ENCODE measurements around the gene ARAP3. TPM values are rescaled to one million over a fixed set of nuclear protein-coding genes. Genes with fewer than 3 reads are reported as not detected.

The ARAP3 gene
- total and polyA plus RNA-seq, 9 of the 15 experiments (the other 6 are each of a cell fraction or from before 2014, with no cell fraction given), result 0.83 to 25.7 (median 6.4) TPM

DNA sequence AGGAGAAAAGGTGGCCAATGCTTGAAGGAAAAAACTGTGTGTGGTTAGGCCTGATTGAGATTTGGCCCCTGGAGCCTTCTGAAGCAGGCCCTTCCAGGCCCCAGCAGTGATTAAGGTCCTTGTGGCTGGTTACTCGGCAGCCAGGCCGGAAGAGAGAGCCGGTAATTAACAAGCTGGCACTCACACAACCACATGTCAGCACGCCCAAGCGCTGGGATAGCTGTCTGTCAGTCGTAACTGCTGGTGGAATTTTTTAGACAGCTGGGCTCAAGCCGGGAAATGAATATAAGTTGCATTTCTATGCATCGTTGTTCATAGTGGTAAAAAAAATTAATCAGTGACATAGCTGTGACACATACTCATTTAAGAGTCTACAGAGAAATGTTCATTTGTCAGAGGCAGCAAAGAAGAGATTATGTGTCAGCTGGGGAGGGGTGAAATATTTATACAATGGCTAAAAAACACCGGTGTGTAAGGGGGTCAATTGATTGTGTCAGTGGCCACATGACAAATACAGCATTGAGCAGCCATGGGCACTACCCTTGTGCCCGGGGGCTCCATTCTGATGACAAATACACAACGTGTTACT is 13.7 kb upstream of the ARAP3 start (continued):
- TF ChIP-seq MEF2D (tag; conservative IDR thresholded peaks at IDR 0.05; ENCODE audit: low read depth) (no peak), BRF1 (IDR thresholded peaks at IDR 0.05; ENCODE audit: borderline replicate concordance, extremely low read depth, insufficient read length) (no peak)

DNA sequence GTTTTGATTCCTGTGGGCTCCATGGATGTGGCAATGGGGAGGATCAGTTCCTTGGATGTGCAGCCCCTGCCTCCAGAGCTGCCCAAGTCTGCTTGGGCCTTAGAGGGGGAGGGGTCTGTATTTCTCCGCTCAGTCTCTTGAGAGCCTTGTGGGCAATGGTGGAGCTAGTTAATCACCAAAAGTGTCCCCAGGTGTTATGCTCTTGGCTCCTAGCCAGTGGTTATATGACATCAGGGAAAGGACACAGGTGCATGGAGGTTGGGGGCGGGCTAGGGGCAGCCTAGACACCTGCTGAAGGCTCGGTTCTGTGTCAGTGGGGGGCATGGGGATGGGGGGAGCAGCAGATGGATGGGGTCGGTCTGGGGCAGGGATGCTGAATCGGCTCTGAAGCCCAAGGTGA is 12.4 kb upstream of the ARAP3 start:
- Histone ChIP-seq H3K27ac (ENCODE audit: extremely low read depth, low read depth, low read length) (no peak overlapping the region), H4K20me1 (replicated peaks; ENCODE audit: control insufficient read depth, insufficient read depth, low read length) (no peaks in the 10 kb centered on the region), H3K9ac (ENCODE audit: insufficient read depth in 1 of 2, low read depth in 2 of 2, low read length in 2 of 2) (no peak overlapping the region), H3K9me3 (replicated peaks; ENCODE audit: control insufficient read depth, insufficient read depth, low read depth, low read length) (no peaks in the 10 kb centered on the region), H3K4me3 (no peak overlapping the region), H3K9me1 (ENCODE audit: control insufficient read depth, insufficient read depth, low read length) (no peaks in the 10 kb centered on the region), H3K4me2 (ENCODE audit: insufficient read depth, low read length) (no peak overlapping the region), H3K36me3 (ENCODE audit: control insufficient read depth, insufficient read depth, low read length) (no peaks in the 10 kb centered on the region), H3K27me3 (ENCODE audit: control insufficient read depth in 2 of 2, insufficient read depth in 2 of 2, low read length in 2 of 2) (peaks cover 0 to 29% of the 10 kb centered on the region in 2 experiments; a peak in 3 of 5 replicates), H3K79me2 (ENCODE audit: control insufficient read depth, insufficient read depth, low read length) (no peaks in the 10 kb centered on the region), H3K4me1 (replicated peaks in 1 of 2; ENCODE audit: control insufficient read depth in 2 of 2, insufficient read depth in 2 of 2, low read length in 2 of 2) (peaks cover 32 to 36% of the 10 kb centered on the region in 2 experiments), H2AFZ (ENCODE audit: low read depth, low read length) (no peak overlapping the region)
- CTCF ChIA-PET (ENCODE audit: low intra/inter-chr PET ratio), result no interaction called here
- intact Hi-C loops (cut with micrococcal nuclease) (loop anchor here (5.0 kb wide), 1 partner anchor 133 kb away; no protein-coding TSS in a partner anchor), in situ Hi-C loops (cut with MboI) (no loop called here)
- FAIRE-seq (no peak), DNase-seq (ENCODE audit: extremely low read depth in 1 of 4, low spot score in 3 of 4) (no peak), ATAC-seq (no peak)
- 17% methylated on average over 5 of the region's 5 CpGs for WGBS (ENCODE audit: insufficient coverage, low coverage, missing lambda C conversion rate)
- POLR2A ChIA-PET, result interaction anchor here (0.7 to 1.4 kb wide), 2 partner anchors 15 to 99 kb away, joined by 3 read pairs; no protein-coding TSS in a partner anchor
- TF ChIP-seq NFIC (IDR thresholded peaks at IDR 0.05) (0 out of 2 replicates have a peak, but pooled peaks have one; percentile 29), ZNF324 (CRISPR knock-in tag; IDR thresholded peaks at IDR 0.05) (no peak), RBM25 (IDR thresholded peaks at IDR 0.05; ENCODE audit: low read depth, low read length, severe bottlenecking) (no peak)
- BruUV-seq (replicated peaks), result no TSS peak

Measured in K562 (cell line).